ENCODE data around the gene PNPO. TPM values are rescaled to one million over a fixed set of nuclear protein-coding genes. Genes with fewer than 3 reads are reported as not detected.

Gene PNPO
- total RNA-seq, 2 donors from 2014 or later: 37.3 to 55.2 TPM

DNA sequence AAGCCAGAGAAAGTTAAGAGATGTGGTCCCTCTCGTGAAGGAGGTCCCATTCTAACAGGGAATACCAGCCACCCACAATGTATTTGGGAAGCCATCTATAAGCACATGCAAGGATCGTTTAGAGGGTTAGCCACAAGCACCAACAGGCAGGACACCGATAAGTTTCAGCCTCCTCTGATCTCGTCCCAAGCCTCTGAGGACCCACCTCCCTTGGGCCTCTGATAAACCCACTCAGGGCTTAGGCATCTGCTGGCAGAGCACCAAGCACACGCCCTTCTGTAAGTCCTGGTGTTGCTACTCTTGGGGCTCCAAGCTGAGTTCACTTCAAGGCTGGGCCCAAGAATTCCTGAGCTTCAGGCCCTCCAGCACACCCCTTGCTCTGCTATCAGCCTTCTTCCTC lies 5.4 kb upstream of the PNPO start:
- H3K9me3 ChIP-seq: no peaks in the 10 kb centered on the region
- H3K27ac ChIP-seq: no peak overlapping the region
- intact Hi-C loops (cut with DNase I): no loop called here
- H3K27me3 ChIP-seq (replicated peaks; ENCODE audit: insufficient read depth): no peaks in the 10 kb centered on the region
- H3K4me1 ChIP-seq (replicated peaks): no peaks in the 10 kb centered on the region
- H3K4me3 ChIP-seq: no peak overlapping the region
- DNase-seq (ENCODE audit: low spot score): no peak
- TF ChIP-seq POLR2A (IDR thresholded peaks at IDR 0.05) (no peak), CTCF (IDR thresholded peaks at IDR 0.05) (no peak), POLR2AphosphoS5 (IDR thresholded peaks at IDR 0.05) (no peak)
- H3K36me3 ChIP-seq: no peaks in the 10 kb centered on the region
- WGBS: 48% methylated on average over 5 of the region's 5 CpGs

DNA sequence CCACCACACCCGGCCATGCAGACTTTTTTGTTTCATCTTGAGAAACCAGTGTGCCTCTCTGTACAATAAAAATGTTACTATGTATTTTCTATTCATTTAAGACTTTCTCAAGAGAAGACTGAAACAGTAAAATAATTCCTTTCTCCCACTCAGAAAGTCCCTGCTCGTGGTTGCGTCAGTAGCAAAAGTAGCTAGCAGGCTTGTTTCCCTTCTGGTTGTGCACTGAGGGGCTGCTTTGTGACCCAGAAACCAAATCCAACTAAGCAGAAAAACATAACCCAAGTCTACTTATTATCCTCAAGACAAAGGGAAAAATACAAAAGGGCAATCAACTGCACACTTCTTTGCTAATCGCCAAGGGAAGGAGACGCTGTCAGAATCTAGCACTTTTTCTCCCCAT lies 3.4 kb upstream of the PNPO start:
- WGBS: 85% methylated on average over 5 of the region's 5 CpGs
- DNase-seq (ENCODE audit: low spot score): no peak
- H3K27me3 ChIP-seq (replicated peaks; ENCODE audit: insufficient read depth): no peaks in the 10 kb centered on the region

GRCh38 chr17:47942096-47942510 lies 732 bp downstream of the PNPO start:
- H3K27me3 ChIP-seq (replicated peaks; ENCODE audit: insufficient read depth): no peaks in the 10 kb centered on the region
- TF ChIP-seq POLR2A (IDR thresholded peaks at IDR 0.05) (no peak), CTCF (IDR thresholded peaks at IDR 0.05) (no peak), POLR2AphosphoS5 (IDR thresholded peaks at IDR 0.05) (no peak)
- intact Hi-C loops (cut with DNase I): loop anchor here (5.0 kb wide), 1 partner anchor 50 kb away; no protein-coding TSS in a partner anchor
- H3K36me3 ChIP-seq: no peaks in the 10 kb centered on the region
- peak overlapping the region; percentile 62 to 74 for H3K27ac ChIP-seq
- DNase-seq (ENCODE audit: low spot score): no peak
- 12% methylated on average over 5 of the region's 5 CpGs for WGBS
- H3K9me3 ChIP-seq: no peaks in the 10 kb centered on the region
- H3K4me1 ChIP-seq (replicated peaks): peaks cover 4% of the 10 kb centered on the region
- peak overlapping the region; percentile 58 to 64 for H3K4me3 ChIP-seq

More for the DNA sequence above, 3.4 kb upstream of the PNPO start:
- Histone ChIP-seq H3K4me1 (replicated peaks) (peaks cover 4% of the 10 kb centered on the region), H3K36me3 (no peaks in the 10 kb centered on the region), H3K9me3 (no peaks in the 10 kb centered on the region), H3K4me3 (no peak overlapping the region), H3K27ac (no peak overlapping the region)
- intact Hi-C loops (cut with DNase I): no loop called here
- TF ChIP-seq CTCF (IDR thresholded peaks at IDR 0.05) (no peak), POLR2AphosphoS5 (IDR thresholded peaks at IDR 0.05) (no peak), POLR2A (IDR thresholded peaks at IDR 0.05) (no peak)

GRCh38 chr17:47942568-47942967 lies 1.2 kb downstream of the PNPO start:
- no peak for TF ChIP-seq POLR2A (IDR thresholded peaks at IDR 0.05)
- no peak for TF ChIP-seq CTCF (IDR thresholded peaks at IDR 0.05)
- TF ChIP-seq POLR2AphosphoS5 (IDR thresholded peaks at IDR 0.05): no peak
- intact Hi-C loops (cut with DNase I): loop anchor here (5.0 kb wide), 1 partner anchor 50 kb away; no protein-coding TSS in a partner anchor
- no peaks in the 10 kb centered on the region for H3K9me3 ChIP-seq
- DNase-seq (ENCODE audit: low spot score): no peak
- H3K4me3 ChIP-seq: peak overlapping the region in 1 of 2 donors; percentile 64
- 61% methylated on average over 6 of the region's 6 CpGs for WGBS
- H3K27me3 ChIP-seq (replicated peaks; ENCODE audit: insufficient read depth): no peaks in the 10 kb centered on the region
- H3K36me3 ChIP-seq: no peaks in the 10 kb centered on the region
- H3K27ac ChIP-seq: peak overlapping the region in 1 of 2 donors; percentile 74
- H3K4me1 ChIP-seq (replicated peaks): peaks cover 4% of the 10 kb centered on the region

DNA sequence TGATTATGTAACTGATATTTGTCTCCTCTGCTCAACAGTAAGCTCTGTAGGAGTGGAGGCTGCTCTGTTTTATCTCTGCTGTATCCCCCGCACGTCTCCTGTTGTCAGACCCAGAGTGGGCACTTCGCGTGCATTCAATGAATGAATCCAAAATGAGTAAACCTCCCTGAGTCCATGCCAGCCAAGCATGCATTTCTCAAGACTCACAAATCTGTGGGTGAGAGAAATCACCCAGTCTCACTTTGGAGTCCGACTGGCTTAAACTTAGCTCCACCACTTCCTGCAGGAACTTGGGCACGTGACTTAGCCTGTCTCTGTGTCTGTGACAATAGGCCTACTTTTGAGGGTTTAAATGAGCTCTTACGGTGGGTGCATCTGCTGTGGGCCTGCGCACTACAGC lies 3.7 kb downstream of the PNPO start:
- H3K4me3 ChIP-seq: no peak overlapping the region
- H3K36me3 ChIP-seq: no peaks in the 10 kb centered on the region
- TF ChIP-seq CTCF (IDR thresholded peaks at IDR 0.05) (no peak), POLR2A (IDR thresholded peaks at IDR 0.05) (no peak), POLR2AphosphoS5 (IDR thresholded peaks at IDR 0.05) (no peak)
- WGBS: 80% methylated on average over 8 of the region's 8 CpGs
- intact Hi-C loops (cut with DNase I): loop anchor here (5.0 kb wide), 1 partner anchor 38 kb away; no protein-coding TSS in a partner anchor
- DNase-seq (ENCODE audit: low spot score): no peak
- H3K27me3 ChIP-seq (replicated peaks; ENCODE audit: insufficient read depth): no peaks in the 10 kb centered on the region
- no peaks in the 10 kb centered on the region for H3K9me3 ChIP-seq
- peaks cover 18% of the 10 kb centered on the region for H3K4me1 ChIP-seq (replicated peaks)
- peak overlapping the region in 1 of 2 donors; percentile 93 for H3K27ac ChIP-seq
